GM19372 (cell line): ENCODE data around the gene REEP6.
"Not testable (repeated sequence)": the region's sequence is repeated elsewhere in the genome, so short reads cannot be mapped to it uniquely, and the experiment has no call there.

Experiments
- ATAC-seq: cut with Tn5 transposase; IDR thresholded peaks from one replicate; pipeline ENCODE4 v1.9.1; 2021; ENCODE audit warnings: mild to moderate bottlenecking, low read depth, moderate library complexity; ENCODE audit not compliant: unreplicated experiment

The REEP6 gene

DNA sequence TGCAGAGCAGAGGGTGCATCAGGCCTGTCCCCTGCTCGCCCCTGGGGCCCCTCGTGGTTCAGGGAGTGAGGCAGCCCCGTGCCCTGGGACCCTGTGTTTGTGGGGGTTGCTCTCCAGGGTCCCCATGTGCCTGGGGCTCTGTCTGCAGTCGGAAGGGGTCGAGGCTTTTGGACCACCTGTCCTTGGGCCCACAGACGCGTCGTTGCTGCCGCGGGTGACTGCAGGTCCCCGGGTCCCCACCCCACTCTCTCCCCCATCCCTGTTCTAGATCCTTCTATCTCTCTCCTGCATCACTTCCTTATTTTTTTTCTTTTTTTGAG is 2.7 kb upstream of the REEP6 start:
- no peak for ATAC-seq

GRCh38 chr19:1489463-1490310 is 1.3 kb upstream of the REEP6 start:
- no peak for ATAC-seq

- ATAC-seq: peak; percentile 85
Measured at GRCh38 chr19:1490311-1491113, 469 bp upstream of the REEP6 start, which contains the start of gene PCSK4. TSS of gene PCSK4 (minus strand) at chr19:1490350. CDS start at chr19:1490346, 4 bp downstream.

DNA sequence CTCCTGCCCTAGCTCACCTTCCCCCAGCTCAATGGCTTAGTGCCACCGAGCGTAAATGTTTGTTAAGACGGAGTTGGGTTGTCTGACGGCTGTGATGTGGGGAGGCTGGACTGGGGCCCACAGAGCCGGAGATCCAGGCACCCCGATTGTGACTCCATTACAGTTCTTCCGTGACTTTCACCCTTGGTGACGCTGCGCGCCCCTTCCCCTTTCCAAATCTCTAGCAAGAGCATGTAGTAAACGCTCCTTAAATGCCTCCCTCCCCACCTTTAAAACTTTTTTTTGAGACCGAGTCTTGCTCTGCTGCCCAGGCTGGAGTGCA is 829 bp downstream of the REEP6 start:
- ATAC-seq: no peak

GRCh38 chr19:1492474-1493006 is 1.6 kb downstream of the REEP6 start:
- ATAC-seq: no peak

GRCh38 chr19:1494115-1494815 is 3.3 kb downstream of the REEP6 start:
- ATAC-seq: no peak

- ATAC-seq: no peak
Measured at GRCh38 chr19:1495051-1495798, 4.2 kb downstream of the REEP6 start.

- ATAC-seq: no peak
Measured at GRCh38 chr19:1495799-1496713, 5.1 kb downstream of the REEP6 start.

DNA sequence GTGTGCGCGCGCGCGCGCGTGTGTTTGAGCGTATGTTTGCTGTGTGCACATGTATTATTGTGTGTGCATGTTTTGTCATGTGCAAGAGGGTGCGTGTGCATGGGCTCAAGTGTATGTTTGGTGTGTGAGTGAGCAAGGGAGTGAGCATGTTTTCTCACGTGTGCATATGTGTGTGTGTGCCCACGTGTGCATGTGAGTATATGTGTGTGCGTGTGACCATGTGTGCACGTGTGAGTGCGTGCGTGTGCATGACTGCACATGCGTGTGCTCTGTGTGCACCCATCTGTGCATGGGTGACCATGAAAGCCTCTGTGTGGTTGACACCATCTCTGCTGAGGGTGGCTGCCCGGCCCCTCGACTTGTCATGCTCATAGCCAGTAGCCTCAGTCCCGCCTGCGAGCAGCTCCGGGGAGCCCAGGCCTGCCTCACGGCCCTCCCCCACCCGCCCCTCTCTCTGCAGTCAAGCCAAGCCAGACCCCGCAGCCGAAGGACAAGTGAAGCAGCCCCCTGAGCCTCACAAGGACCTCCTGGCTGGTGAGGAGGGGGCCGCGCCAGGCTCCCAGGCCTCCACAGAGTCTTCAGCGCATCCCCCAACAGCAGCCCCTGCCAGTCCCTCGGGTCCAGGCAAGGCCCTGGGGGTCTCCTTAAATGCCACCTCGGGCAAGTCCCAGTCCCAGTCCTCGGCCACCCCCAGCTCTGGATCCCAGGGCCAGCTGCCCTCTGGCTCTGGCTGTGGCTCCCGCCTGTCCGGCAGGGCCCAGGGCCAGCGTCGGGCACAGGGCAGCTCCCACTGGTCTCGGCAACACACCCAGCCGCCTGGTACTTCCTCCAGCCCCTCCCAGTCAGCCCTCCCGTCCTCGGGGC is 6.0 kb downstream of the REEP6 start:
- ATAC-seq: no peak

- ATAC-seq: no peak
Measured at GRCh38 chr19:1497578-1498235, 6.7 kb downstream of the REEP6 start.

- ATAC-seq: not testable (repeated sequence)
Measured at GRCh38 chr19:1499231-1499630, 8.2 kb downstream of the REEP6 start.

DNA sequence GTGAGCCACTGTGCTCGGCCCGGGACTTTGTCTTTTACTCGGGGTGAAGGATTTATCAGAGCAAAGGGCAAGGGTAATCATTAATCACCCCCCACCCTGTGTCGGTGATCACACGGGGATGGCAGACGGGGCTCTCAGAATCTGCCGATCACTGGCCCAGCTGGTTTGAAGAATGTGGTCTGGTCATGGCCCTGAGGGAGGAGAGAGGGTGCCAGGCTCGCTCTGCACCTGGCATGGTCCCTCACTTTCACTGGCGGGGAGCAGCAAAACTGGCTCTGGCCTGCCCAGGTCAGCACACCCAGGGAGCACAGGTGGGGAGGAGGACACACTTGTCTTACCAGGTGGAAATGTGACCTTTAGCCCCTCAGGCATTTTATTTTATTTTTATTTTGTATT is 10.2 kb downstream of the REEP6 start:
- no peak for ATAC-seq

DNA sequence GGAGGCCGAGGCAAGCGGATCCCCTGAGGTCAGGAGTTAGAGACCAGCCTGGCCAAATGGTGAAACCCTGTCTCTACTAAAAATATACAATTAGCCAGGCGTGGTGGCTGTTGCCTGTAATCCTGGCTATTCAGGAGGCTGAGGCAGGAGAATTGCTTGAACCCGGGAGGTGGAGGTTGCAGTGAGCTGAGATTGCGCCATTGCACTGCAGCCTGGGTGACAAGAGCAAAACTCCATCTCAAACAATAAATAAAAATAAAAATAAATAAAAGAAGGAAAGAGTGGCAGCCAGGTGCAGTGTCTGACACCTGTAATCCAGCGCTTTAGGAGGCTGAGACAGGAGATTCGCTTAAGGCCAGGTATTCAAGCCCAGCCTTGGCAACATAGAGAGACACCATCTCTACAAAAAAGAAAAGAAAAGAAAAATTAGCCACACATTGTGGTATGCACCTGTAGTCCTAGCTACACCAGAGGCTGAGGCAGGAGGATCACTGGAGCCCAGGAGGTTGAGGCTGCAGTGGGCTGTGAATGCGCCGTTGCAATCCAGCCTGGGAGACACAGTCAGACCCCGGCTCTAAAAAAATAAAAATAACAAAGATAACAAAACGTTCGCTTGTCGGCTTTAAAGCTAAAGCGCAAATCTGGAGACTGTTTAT is 11.6 kb downstream of the REEP6 start:
- no peak for ATAC-seq

DNA sequence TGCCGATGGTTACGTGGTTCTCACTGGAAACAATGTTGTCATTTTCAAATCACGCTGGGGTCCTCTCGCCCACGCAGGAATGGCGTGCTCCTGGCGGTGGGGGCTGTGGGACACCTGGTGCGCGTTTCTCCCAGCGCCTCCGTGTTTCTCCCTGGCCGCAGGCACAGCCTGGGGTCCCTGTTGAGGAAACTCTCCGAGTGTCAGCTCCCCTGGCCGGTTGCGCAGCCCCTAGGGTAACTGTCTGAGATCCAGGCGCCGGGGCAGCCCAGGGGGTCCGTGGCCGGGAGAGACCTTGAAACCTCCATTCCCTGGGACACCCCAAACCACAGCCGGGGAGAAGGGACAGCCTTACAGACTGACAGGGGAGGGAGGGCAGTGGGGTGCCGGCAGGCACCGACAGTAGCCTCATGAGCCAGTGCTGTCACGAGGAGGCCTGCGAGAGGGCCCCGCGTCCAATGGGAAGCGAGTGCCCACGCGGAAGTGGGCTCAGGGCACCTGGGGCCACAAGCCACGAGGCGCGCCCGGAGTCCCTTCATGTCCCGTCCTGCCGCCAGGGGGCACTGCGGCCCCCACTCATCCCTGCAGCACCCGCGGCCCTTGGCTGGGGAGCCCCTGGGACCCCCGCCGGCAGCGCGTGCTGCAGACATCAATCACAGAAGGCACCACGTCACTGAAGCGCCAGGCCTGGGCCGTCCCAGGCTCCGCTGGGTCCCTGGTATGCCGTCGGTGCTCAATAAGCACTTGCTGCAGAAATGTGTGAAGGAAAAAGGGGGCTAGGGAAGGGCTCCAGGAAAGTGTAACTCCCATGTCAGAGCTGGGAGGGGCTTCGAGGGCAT is 12.3 kb downstream of the REEP6 start:
- no peak for ATAC-seq

- ATAC-seq: no peak
Measured at GRCh38 chr19:1503925-1504773, 13.2 kb downstream of the REEP6 start.

- ATAC-seq: no peak
Measured at GRCh38 chr19:1505012-1505411, 14.0 kb downstream of the REEP6 start.
